Fibroblast of pulmonary artery (primary cell): ENCODE results near the gene LPAR5.

Experiments
- DNase-seq: peaks from one replicate; pipeline ENCODE4 v3.0.0-alpha.2; 2010; ENCODE audit warnings: low read depth
- H3K4me3 ChIP-seq: replicated peaks from 2 replicates; pipeline ENCODE4 v1.5.1; 2011; ENCODE audit warnings: low read depth, mild to moderate bottlenecking, control low read depth, low read length, moderate library complexity
- CTCF ChIP-seq: IDR thresholded peaks from 2 replicates; pipeline ENCODE4 v1.5.1; 2011; ENCODE audit warnings: mild to moderate bottlenecking, control low read depth, low read length, inconsistent platforms; ENCODE audit errors: missing control alignments

The LPAR5 gene

GRCh38 chr12:6650832-6651231 is 15.1 kb upstream of the LPAR5 start:
- H3K4me3 ChIP-seq: no peak overlapping the region
- TF ChIP-seq CTCF: no peak

GRCh38 chr12:6647083-6647604 is 11.4 kb upstream of the LPAR5 start, which contains the start of gene ACRBP:
TSS of gene ACRBP (minus strand) at chr12:6647432. CDS start at chr12:6647366, 66 bp downstream.
- peak within 1 kb of the TSS; percentile 42 for H3K4me3 ChIP-seq
- peak; percentile 49 for DNase-seq
- TF ChIP-seq CTCF: no peak

More at GRCh38 chr12:6650832-6651231, 15.1 kb upstream of the LPAR5 start:
- DNase-seq: no peak

GRCh38 chr12:6646276-6647082 is 10.7 kb upstream of the LPAR5 start:
- peak overlapping the region; percentile 42 for H3K4me3 ChIP-seq

GRCh38 chr12:6644903-6645302 is 9.1 kb upstream of the LPAR5 start:
- peak; percentile 9 for TF ChIP-seq CTCF
- H3K4me3 ChIP-seq: no peak overlapping the region
- no peak for DNase-seq

More at GRCh38 chr12:6646276-6647082, 10.7 kb upstream of the LPAR5 start:
- no peak for TF ChIP-seq CTCF
- no peak for DNase-seq

- no peak for TF ChIP-seq CTCF
- H3K4me3 ChIP-seq: no peak overlapping the region
- no peak for DNase-seq
Observed at GRCh38 chr12:6644257-6644596, 8.5 kb upstream of the LPAR5 start.

DNA sequence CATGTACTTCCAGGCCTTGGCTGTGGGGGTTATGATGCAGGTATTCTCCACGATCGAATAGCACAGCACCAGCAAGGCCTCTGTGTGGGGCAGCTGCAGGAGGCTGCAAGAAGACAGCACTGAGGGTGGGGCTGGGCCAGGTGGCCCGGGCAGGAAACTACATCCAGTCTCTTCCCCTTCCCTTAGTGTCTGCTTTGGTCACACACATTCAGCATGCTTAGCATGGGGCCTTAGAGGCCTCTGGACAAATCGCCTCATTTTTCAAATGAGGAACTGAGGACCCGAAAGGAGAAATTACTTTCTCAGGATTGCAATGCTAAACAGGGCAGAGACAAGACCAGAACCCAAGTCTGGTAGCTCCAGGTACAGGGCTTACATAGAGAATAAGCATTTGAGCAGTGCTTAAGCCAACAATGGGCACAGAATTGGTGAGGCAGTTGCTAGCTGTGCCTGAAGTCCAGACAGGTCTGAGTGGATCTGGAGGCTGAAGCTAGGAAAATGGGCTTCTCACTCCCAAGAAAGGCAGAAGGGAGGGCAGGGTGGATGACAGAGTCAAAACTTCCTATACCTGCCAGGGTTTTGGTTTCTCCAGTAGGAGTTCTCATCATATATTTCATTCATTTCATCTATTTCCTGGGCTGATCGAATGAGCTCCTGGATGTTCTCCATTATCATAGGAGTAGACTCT is 8.0 kb upstream of the LPAR5 start:
- DNase-seq: no peak
- H3K4me3 ChIP-seq: no peak overlapping the region
- no peak for TF ChIP-seq CTCF
